ENCODE data around the gene CYP4F8.
"Not testable (repeated sequence)": the region's sequence is repeated elsewhere in the genome, so short reads cannot be mapped to it uniquely, and the experiment has no call there.

GRCh38 chr19:15607978-15608925 lies 6.8 kb upstream of the CYP4F8 start:
- TF ChIP-seq POLR2A (IDR thresholded peaks at IDR 0.05; ENCODE audit: extremely low read depth, insufficient read length); CTCF (IDR thresholded peaks at IDR 0.05; ENCODE audit: low read depth, low read length); MAX (IDR thresholded peaks at IDR 0.05; ENCODE audit: low read depth, low read length); MYC (IDR thresholded peaks at IDR 0.05; ENCODE audit: low read depth, low read length): not testable (repeated sequence)
